ENCODE measurements around the gene CACNA1D. TPM values are rescaled to one million over a fixed set of nuclear protein-coding genes. Genes with fewer than 3 reads are reported as not detected.

Gene CACNA1D
- total and polyA plus RNA-seq, 2 donors (not counting 3 experiments of a cell fraction or from before 2014, with no cell fraction given), result 0.06 TPM; not detected in 1

DNA sequence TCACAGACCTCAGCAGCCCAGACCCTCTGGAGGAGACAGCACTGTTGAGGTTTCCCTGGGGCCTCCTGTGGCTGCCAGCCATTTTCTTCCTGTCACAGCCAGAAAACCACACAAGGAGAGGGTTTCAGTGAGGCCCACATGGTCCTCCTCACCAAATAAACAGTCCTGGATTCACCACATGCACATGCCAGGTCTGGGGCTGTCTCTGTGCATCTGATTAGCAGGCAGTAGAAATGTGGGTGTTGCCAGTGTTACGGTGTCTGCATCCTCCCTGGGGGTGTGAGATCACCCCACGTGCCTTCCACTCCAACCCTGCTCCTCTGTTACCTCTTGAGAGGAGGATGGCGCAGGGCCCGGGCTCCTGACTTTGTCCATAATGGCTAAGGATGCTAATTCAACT lies 211.4 kb downstream of the CACNA1D start:
- DNase-seq (ENCODE audit: low read depth, low spot score) (no peak), FAIRE-seq (no peak)
- H3K79me2 ChIP-seq (ENCODE audit: control insufficient read depth, insufficient read depth, low read length), result no peaks in the 10 kb centered on the region
- H3K27me3 ChIP-seq (ENCODE audit: control insufficient read depth in 2 of 2, insufficient read depth in 2 of 2, low read length in 2 of 2), result peaks cover 2 to 4% of the 10 kb centered on the region in 2 experiments
- no peaks in the 10 kb centered on the region for H3K36me3 ChIP-seq (ENCODE audit: control insufficient read depth in 2 of 2, extremely low read depth in 1 of 2, insufficient read depth in 2 of 2, low read length in 2 of 2)
- POLR2A ChIA-PET, result no interaction called here
- no peaks in the 10 kb centered on the region for H3K9me3 ChIP-seq (replicated peaks; ENCODE audit: control insufficient read depth, insufficient read depth, low read length)
- no peaks in the 10 kb centered on the region for H3K4me1 ChIP-seq (ENCODE audit: control insufficient read depth, extremely low read depth, insufficient read depth, low read length)
- no peaks in the 10 kb centered on the region for H3K9me1 ChIP-seq (replicated peaks; ENCODE audit: control insufficient read depth, extremely low read depth, insufficient read depth, low read length)
- dilution Hi-C loops (cut with MboI; ENCODE audit: extremely low pct_ligation_motif_present, low sequenced_read_pairs), result no loop called here
- no peak overlapping the region for H3K27ac ChIP-seq (ENCODE audit: insufficient read depth, low read depth, low read length)
- no peaks in the 10 kb centered on the region for H4K20me1 ChIP-seq (replicated peaks; ENCODE audit: control insufficient read depth, extremely low read depth, insufficient read depth, low read length)
- CTCF ChIA-PET, result no interaction called here
- H3K4me3 ChIP-seq (replicated peaks in 1 of 3; ENCODE audit: insufficient read depth in 1 of 3, low read depth in 1 of 3, low read length in 3 of 3), result no peak overlapping the region
- no peak for TF ChIP-seq GATA2 (IDR thresholded peaks at IDR 0.05; ENCODE audit: insufficient read depth, insufficient read length, low read depth, low read length)
- TF ChIP-seq EZH2 (IDR thresholded peaks at IDR 0.05; ENCODE audit: borderline replicate concordance, low read depth, low read length, severe bottlenecking), result no peak
- no peak for TF ChIP-seq POLR2A (IDR thresholded peaks at IDR 0.05; ENCODE audit: low read depth, low read length)
- no peak for TF ChIP-seq POLR2AphosphoS5 (IDR thresholded peaks at IDR 0.05; ENCODE audit: insufficient read depth, low read depth, low read length)
- TF ChIP-seq MYC (IDR thresholded peaks at IDR 0.05; ENCODE audit: low read depth, low read length), result no peak
- TF ChIP-seq, protein P1, sequence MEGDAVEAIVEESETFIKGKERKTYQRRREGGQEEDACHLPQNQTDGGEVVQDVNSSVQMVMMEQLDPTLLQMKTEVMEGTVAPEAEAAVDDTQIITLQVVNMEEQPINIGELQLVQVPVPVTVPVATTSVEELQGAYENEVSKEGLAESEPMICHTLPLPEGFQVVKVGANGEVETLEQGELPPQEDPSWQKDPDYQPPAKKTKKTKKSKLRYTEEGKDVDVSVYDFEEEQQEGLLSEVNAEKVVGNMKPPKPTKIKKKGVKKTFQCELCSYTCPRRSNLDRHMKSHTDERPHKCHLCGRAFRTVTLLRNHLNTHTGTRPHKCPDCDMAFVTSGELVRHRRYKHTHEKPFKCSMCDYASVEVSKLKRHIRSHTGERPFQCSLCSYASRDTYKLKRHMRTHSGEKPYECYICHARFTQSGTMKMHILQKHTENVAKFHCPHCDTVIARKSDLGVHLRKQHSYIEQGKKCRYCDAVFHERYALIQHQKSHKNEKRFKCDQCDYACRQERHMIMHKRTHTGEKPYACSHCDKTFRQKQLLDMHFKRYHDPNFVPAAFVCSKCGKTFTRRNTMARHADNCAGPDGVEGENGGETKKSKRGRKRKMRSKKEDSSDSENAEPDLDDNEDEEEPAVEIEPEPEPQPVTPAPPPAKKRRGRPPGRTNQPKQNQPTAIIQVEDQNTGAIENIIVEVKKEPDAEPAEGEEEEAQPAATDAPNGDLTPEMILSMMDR (IDR thresholded peaks at IDR 0.05; ENCODE audit: extremely low read depth in 1 of 2, insufficient read depth in 1 of 2, low read depth in 1 of 2, low read length in 2 of 2), result no peak
- TF ChIP-seq, protein P2, sequence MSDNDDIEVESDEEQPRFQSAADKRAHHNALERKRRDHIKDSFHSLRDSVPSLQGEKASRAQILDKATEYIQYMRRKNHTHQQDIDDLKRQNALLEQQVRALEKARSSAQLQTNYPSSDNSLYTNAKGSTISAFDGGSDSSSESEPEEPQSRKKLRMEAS (IDR thresholded peaks at IDR 0.05; ENCODE audit: insufficient read depth, insufficient read length), result no peak
- TF ChIP-seq FOS (IDR thresholded peaks at IDR 0.05; ENCODE audit: borderline replicate concordance, insufficient read depth, low read length), result no peak
- no peak for TF ChIP-seq JUN (IDR thresholded peaks at IDR 0.05; ENCODE audit: borderline replicate concordance, insufficient read depth, insufficient read length, low read depth)
- intact Hi-C loops (cut with micrococcal nuclease), result no loop called here
- no peak overlapping the region for H3K4me2 ChIP-seq (ENCODE audit: insufficient read depth, low read length)
- no peak overlapping the region for H3K9ac ChIP-seq (replicated peaks; ENCODE audit: extremely low read depth, insufficient read depth, low read length)
- no peak overlapping the region for H2AFZ ChIP-seq (ENCODE audit: low read depth, low read length)
- no TSS peak for BruUV-seq (replicated peaks)
